ENCODE data around the gene SELENOW. TPM values are rescaled to one million over a fixed set of nuclear protein-coding genes. Genes with fewer than 3 reads are reported as not detected.

Gene SELENOW
- total and polyA plus RNA-seq, 2 donors (not counting 1 experiment from before 2014, with no cell fraction given), result 47.7 to 73.7 TPM

DNA sequence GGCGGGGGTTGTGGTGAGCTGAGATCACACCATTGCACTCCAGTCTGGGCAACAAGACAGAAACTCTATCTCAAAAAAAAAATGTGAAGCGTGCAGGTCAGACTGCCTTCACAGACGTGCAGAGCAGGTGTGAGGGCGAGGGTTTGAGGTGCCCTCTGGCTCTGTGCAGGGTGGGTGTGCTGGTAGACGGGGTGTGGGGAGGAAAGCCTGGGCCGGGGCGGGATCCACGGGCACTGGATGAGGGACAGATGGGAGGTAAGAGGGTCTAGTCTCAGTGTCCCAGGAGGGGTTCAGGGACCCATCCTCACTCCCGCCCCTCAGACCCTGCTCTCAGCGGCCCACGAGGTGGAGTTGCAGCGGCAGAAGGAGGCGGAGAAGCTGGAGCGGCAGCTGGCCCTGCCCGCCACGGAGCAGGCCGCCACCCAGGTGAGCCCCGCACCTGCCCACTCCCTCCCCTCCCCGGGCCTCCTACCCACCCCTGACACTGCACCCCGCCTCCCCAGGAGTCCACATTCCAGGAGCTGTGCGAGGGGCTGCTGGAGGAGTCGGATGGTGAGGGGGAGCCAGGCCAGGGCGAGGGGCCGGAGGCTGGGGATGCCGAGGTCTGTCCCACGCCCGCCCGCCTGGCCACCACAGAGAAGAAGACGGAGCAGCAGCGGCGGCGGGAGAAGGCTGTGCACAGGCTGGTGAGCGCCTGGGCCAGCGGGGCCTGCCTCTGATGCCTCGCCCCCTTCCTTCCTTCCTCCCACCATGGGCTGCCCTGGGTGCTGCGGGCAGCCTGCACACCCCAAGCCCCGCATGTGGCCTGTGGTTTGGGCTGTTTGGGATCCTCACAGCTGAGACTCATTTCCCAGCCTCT, 24.1 kb upstream of the SELENOW start:
- 97% methylated on average over 19 of the region's 37 CpGs for WGBS (ENCODE audit: insufficient coverage)
- no peak overlapping the region for H3K4me3 Mint-ChIP-seq
- no peak for ATAC-seq (ENCODE audit: low read depth)
- H3K27me3 Mint-ChIP-seq, result no peaks in the 10 kb centered on the region
- no peak overlapping the region for H3K4me2 ChIP-seq (replicated peaks; ENCODE audit: low read depth, low read length, poor library complexity, severe bottlenecking)
- no peak overlapping the region for H2AFZ ChIP-seq (ENCODE audit: insufficient read depth, low read depth, low read length, poor library complexity, severe bottlenecking)
- H3K79me2 ChIP-seq (ENCODE audit: control insufficient read depth, insufficient read depth, low read length), result peaks cover 10% of the 10 kb centered on the region
- peaks cover 67% of the 10 kb centered on the region for H4K20me1 ChIP-seq (ENCODE audit: control insufficient read depth, insufficient read depth, low read length, poor library complexity, severe bottlenecking)
- H3K9me3 ChIP-seq (ENCODE audit: control extremely low read depth in 1 of 3, control insufficient read depth in 2 of 3, insufficient read depth in 1 of 3, low read length in 2 of 3), result peaks cover 0 to 9% (median 2%) of the 10 kb centered on the region in 3 donors
- H3K27ac ChIP-seq (ENCODE audit: low read length in 2 of 2), result no peak overlapping the region
- H3K9ac ChIP-seq (ENCODE audit: low read length), result no peak overlapping the region
- ChIA-PET POLR2A (no interaction called here), CTCF (no interaction called here)
- no peak overlapping the region for H3K4me3 ChIP-seq (ENCODE audit: control extremely low read depth in 1 of 5, extremely low read depth in 1 of 5, insufficient read depth in 1 of 5, low read depth in 2 of 5, low read length in 4 of 5)
- no peaks in the 10 kb centered on the region for H3K9me3 Mint-ChIP-seq (ENCODE audit: insufficient read depth)
- H3K27me3 ChIP-seq (replicated peaks in 1 of 4; ENCODE audit: control extremely low read depth in 1 of 4, control insufficient read depth in 3 of 4, insufficient read depth in 4 of 4, low read length in 3 of 4), result no peaks in the 10 kb centered on the region
- peaks cover 0 to 3% of the 10 kb centered on the region in 2 donors for H3K4me1 ChIP-seq (ENCODE audit: control insufficient read depth in 2 of 2, insufficient read depth in 2 of 2, low read length in 2 of 2)
- intact Hi-C loops (cut with micrococcal nuclease), result no loop called here
- peak; percentile 16 for DNase-seq
- no peaks in the 10 kb centered on the region for H3K4me1 Mint-ChIP-seq
- peaks cover 0 to 86% of the 10 kb centered on the region in 2 experiments for H3K36me3 ChIP-seq (replicated peaks in 1 of 2; ENCODE audit: control extremely low read depth in 1 of 2, control insufficient read depth in 1 of 2, extremely low read depth in 1 of 2, insufficient read depth in 2 of 2, low read length in 1 of 2)
- TF ChIP-seq, protein P1, sequence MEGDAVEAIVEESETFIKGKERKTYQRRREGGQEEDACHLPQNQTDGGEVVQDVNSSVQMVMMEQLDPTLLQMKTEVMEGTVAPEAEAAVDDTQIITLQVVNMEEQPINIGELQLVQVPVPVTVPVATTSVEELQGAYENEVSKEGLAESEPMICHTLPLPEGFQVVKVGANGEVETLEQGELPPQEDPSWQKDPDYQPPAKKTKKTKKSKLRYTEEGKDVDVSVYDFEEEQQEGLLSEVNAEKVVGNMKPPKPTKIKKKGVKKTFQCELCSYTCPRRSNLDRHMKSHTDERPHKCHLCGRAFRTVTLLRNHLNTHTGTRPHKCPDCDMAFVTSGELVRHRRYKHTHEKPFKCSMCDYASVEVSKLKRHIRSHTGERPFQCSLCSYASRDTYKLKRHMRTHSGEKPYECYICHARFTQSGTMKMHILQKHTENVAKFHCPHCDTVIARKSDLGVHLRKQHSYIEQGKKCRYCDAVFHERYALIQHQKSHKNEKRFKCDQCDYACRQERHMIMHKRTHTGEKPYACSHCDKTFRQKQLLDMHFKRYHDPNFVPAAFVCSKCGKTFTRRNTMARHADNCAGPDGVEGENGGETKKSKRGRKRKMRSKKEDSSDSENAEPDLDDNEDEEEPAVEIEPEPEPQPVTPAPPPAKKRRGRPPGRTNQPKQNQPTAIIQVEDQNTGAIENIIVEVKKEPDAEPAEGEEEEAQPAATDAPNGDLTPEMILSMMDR (IDR thresholded peaks at IDR 0.05), result no peak
- no peak for TF ChIP-seq EZH2 (IDR thresholded peaks at IDR 0.05; ENCODE audit: borderline replicate concordance, insufficient read depth, low read depth, low read length, poor library complexity, severe bottlenecking)
- H3K27ac Mint-ChIP-seq, result no peak overlapping the region

DNA sequence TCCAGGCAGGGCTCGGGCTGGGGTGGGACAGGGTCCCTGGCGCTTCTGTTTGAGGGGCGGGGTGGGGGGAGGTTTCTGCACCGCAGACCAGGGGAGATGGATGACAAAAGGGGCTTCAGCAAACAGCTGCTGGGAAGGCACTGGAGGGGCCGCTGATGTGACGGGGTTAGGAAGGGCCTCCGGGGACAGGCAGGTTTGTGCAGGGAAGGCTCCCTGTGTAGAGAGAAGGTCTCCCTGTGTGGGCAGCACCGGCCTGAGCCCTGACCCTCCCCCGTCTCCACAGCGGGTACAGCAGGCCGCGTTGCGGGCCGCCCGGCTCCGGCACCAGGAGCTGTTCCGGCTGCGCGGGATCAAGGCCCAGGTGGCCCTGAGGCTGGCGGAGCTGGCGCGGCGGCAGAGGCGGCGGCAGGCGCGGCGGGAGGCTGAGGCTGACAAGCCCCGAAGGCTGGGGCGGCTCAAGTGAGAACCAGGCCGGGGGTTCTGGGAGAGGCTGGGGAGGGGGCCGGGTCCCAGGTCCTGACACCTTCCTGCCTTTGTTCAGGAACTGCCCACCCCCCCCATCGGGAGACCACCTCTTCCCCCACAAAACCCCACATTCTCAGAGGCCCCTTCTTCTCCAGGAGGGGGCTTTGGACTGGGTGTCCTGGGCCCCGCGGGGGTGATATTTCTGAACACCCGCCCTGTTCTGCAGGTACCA, 23.3 kb upstream of the SELENOW start:
- Mint-ChIP-seq H3K9me3 (ENCODE audit: insufficient read depth) (no peaks in the 10 kb centered on the region), H3K4me1 (no peaks in the 10 kb centered on the region), H3K4me3 (no peak overlapping the region), H3K27me3 (no peaks in the 10 kb centered on the region), H3K27ac (no peak overlapping the region)
- H2AFZ ChIP-seq (ENCODE audit: insufficient read depth, low read depth, low read length, poor library complexity, severe bottlenecking), result no peak overlapping the region
- intact Hi-C loops (cut with micrococcal nuclease), result no loop called here
- ChIA-PET CTCF (no interaction called here), POLR2A (no interaction called here)
- H3K9me3 ChIP-seq (ENCODE audit: control extremely low read depth in 1 of 3, control insufficient read depth in 2 of 3, insufficient read depth in 1 of 3, low read length in 2 of 3), result peaks cover 0 to 9% (median 2%) of the 10 kb centered on the region in 3 donors
- no peaks in the 10 kb centered on the region for H3K4me1 ChIP-seq (ENCODE audit: control insufficient read depth in 2 of 2, insufficient read depth in 2 of 2, low read length in 2 of 2)
- 99% methylated on average over 29 of the region's 36 CpGs for WGBS (ENCODE audit: insufficient coverage)
- TF ChIP-seq, protein P1 (IDR thresholded peaks at IDR 0.05), result no peak
- no peak for TF ChIP-seq EZH2 (IDR thresholded peaks at IDR 0.05; ENCODE audit: borderline replicate concordance, insufficient read depth, low read depth, low read length, poor library complexity, severe bottlenecking)
- H3K4me3 ChIP-seq (ENCODE audit: control extremely low read depth in 1 of 5, extremely low read depth in 1 of 5, insufficient read depth in 1 of 5, low read depth in 2 of 5, low read length in 4 of 5), result no peak overlapping the region
- peaks cover 0 to 78% of the 10 kb centered on the region in 2 experiments for H3K36me3 ChIP-seq (replicated peaks in 1 of 2; ENCODE audit: control extremely low read depth in 1 of 2, control insufficient read depth in 1 of 2, extremely low read depth in 1 of 2, insufficient read depth in 2 of 2, low read length in 1 of 2)
- H3K79me2 ChIP-seq (ENCODE audit: control insufficient read depth, insufficient read depth, low read length), result peaks cover 3% of the 10 kb centered on the region
- H3K4me2 ChIP-seq (replicated peaks; ENCODE audit: low read depth, low read length, poor library complexity, severe bottlenecking), result no peak overlapping the region
- peaks cover 60% of the 10 kb centered on the region for H4K20me1 ChIP-seq (ENCODE audit: control insufficient read depth, insufficient read depth, low read length, poor library complexity, severe bottlenecking)
- ATAC-seq (ENCODE audit: low read depth) (no peak), DNase-seq (peak; percentile 22)
- H3K27ac ChIP-seq (ENCODE audit: low read length in 2 of 2), result no peak overlapping the region
- no peaks in the 10 kb centered on the region for H3K27me3 ChIP-seq (replicated peaks in 1 of 4; ENCODE audit: control extremely low read depth in 1 of 4, control insufficient read depth in 3 of 4, insufficient read depth in 4 of 4, low read length in 3 of 4)
- H3K9ac ChIP-seq (ENCODE audit: low read length), result no peak overlapping the region
